Astrocyte (in vitro differentiated cells and primary cell): Measurements from ENCODE around the gene KAT2A. TPM values are rescaled to one million over a fixed set of nuclear protein-coding genes. Genes with fewer than 3 reads are reported as not detected.

Experiments
- DNase-seq: peaks from one replicate; pipeline ENCODE4 v3.0.0-alpha.2; 2010; ENCODE audit warnings: low read depth
- FAIRE-seq: peaks from 2 replicates; lab custom pipeline; 2011; peaks lifted over from hg19 to GRCh38; lab: Jason Lieb, UNC
- H2AFZ ChIP-seq: 2 replicates; pipeline ENCODE4 v1.6.0; 2012; ENCODE audit warnings: low read depth, low read length, inconsistent platforms
- H3K27ac ChIP-seq: 2 replicates; pipeline ENCODE4 v1.5.1; 2011; ENCODE audit warnings: low read depth, low read length, inconsistent platforms
- H3K27me3 ChIP-seq: 2 replicates; pipeline ENCODE4 v1.6.0; 2011; ENCODE audit warnings: low read length, inconsistent platforms; ENCODE audit not compliant: insufficient read depth
- H3K36me3 ChIP-seq: 2 replicates; pipeline ENCODE4 v1.5.1; 2011; ENCODE audit warnings: low read length, inconsistent platforms; ENCODE audit not compliant: insufficient read depth
- H3K4me1 ChIP-seq: 2 replicates; pipeline ENCODE4 v1.5.1; 2011; ENCODE audit warnings: low read length, inconsistent platforms; ENCODE audit not compliant: insufficient read depth
- H3K4me2 ChIP-seq: 2 replicates; pipeline ENCODE4 v1.6.0; 2012; ENCODE audit warnings: low read length, inconsistent platforms
- H3K4me3 ChIP-seq: 2 replicates; pipeline ENCODE4 v1.5.1; 2011; ENCODE audit warnings: low read depth, mild to moderate bottlenecking, low read length, inconsistent platforms; ENCODE audit not compliant: insufficient read depth
- H3K79me2 ChIP-seq: 2 replicates; pipeline ENCODE4 v1.6.0; 2012; ENCODE audit warnings: mild to moderate bottlenecking, low read length, inconsistent platforms; ENCODE audit not compliant: insufficient read depth
- H3K9ac ChIP-seq: 2 replicates; pipeline ENCODE4 v1.6.0; 2012; ENCODE audit warnings: mild to moderate bottlenecking, low read length, inconsistent platforms
- H3K9me3 ChIP-seq: 2 replicates; pipeline ENCODE4 v1.5.1; 2012; ENCODE audit warnings: low read depth, mild to moderate bottlenecking, low read length, inconsistent platforms; ENCODE audit not compliant: insufficient read depth
- H4K20me1 ChIP-seq: 2 replicates; pipeline ENCODE4 v1.6.0; 2012; ENCODE audit warnings: low read length, inconsistent platforms; ENCODE audit not compliant: insufficient read depth
- H3K27ac Mint-ChIP-seq: one replicate; pipeline ENCODE4 v1.8.0; 2021; ENCODE audit warnings: mild to moderate bottlenecking, mixed read lengths; ENCODE audit not compliant: unreplicated experiment
- H3K27me3 Mint-ChIP-seq: one replicate; pipeline ENCODE4 v1.8.0; 2021; ENCODE audit warnings: low read depth, mixed read lengths; ENCODE audit not compliant: unreplicated experiment
- H3K36me3 Mint-ChIP-seq: one replicate; pipeline ENCODE4 v1.8.0; 2021; ENCODE audit warnings: low read depth, mixed read lengths; ENCODE audit not compliant: unreplicated experiment
- H3K4me1 Mint-ChIP-seq: one replicate; pipeline ENCODE4 v1.8.0; 2021; ENCODE audit warnings: low read depth, mixed read lengths; ENCODE audit not compliant: unreplicated experiment
- H3K4me3 Mint-ChIP-seq: one replicate; pipeline ENCODE4 v1.8.0; 2021; ENCODE audit warnings: mild to moderate bottlenecking, moderate library complexity, mixed read lengths; ENCODE audit not compliant: unreplicated experiment
- H3K9me3 Mint-ChIP-seq: one replicate; pipeline ENCODE4 v1.8.0; 2021; ENCODE audit warnings: mild to moderate bottlenecking, mixed read lengths; ENCODE audit not compliant: unreplicated experiment
- EZH2 ChIP-seq: IDR thresholded peaks from 2 replicates; pipeline ENCODE4 v1.6.1; 2012; ENCODE audit warnings: mild to moderate bottlenecking, low read length, inconsistent platforms; ENCODE audit not compliant: insufficient read depth
- total RNA-seq: library from RNA; stranded (reverse); gene quantifications from 2 replicates; pipeline ENCODE4 v1.2.1, GENCODE V29; 2021
- TF ChIP-seq, protein P1 (sequence below): IDR thresholded peaks from 2 replicates; pipeline ENCODE4 v1.5.1; 2011; ENCODE audit warnings: low read depth, mild to moderate bottlenecking, inconsistent platforms, low read length, moderate library complexity; ENCODE audit not compliant: insufficient read depth

The KAT2A gene
- total RNA-seq, 1 donor from 2014 or later, result 23.6 TPM

GRCh38 chr17:42124256-42124655 lies 3.1 kb upstream of the KAT2A start:
- Histone ChIP-seq H3K79me2 (peaks cover 5% of the 10 kb centered on the region), H3K27ac (no peak overlapping the region), H3K4me1 (peaks cover 4% of the 10 kb centered on the region), H4K20me1 (peaks cover 18% of the 10 kb centered on the region), H3K4me3 (no peak overlapping the region), H3K4me2 (no peak overlapping the region), H2AFZ (no peak overlapping the region), H3K36me3 (peaks cover 20% of the 10 kb centered on the region), H3K9ac (no peak overlapping the region), H3K27me3 (no peaks in the 10 kb centered on the region), H3K9me3 (no peaks in the 10 kb centered on the region)
- no peaks in the 10 kb centered on the region for H3K9me3 Mint-ChIP-seq
- H3K4me1 Mint-ChIP-seq, result peaks cover 13% of the 10 kb centered on the region
- H3K36me3 Mint-ChIP-seq, result peaks cover 16% of the 10 kb centered on the region
- no peaks in the 10 kb centered on the region for H3K27me3 Mint-ChIP-seq
- no peak for DNase-seq
- FAIRE-seq, result no peak
- TF ChIP-seq, protein P1, sequence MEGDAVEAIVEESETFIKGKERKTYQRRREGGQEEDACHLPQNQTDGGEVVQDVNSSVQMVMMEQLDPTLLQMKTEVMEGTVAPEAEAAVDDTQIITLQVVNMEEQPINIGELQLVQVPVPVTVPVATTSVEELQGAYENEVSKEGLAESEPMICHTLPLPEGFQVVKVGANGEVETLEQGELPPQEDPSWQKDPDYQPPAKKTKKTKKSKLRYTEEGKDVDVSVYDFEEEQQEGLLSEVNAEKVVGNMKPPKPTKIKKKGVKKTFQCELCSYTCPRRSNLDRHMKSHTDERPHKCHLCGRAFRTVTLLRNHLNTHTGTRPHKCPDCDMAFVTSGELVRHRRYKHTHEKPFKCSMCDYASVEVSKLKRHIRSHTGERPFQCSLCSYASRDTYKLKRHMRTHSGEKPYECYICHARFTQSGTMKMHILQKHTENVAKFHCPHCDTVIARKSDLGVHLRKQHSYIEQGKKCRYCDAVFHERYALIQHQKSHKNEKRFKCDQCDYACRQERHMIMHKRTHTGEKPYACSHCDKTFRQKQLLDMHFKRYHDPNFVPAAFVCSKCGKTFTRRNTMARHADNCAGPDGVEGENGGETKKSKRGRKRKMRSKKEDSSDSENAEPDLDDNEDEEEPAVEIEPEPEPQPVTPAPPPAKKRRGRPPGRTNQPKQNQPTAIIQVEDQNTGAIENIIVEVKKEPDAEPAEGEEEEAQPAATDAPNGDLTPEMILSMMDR, result no peak
- TF ChIP-seq EZH2, result no peak
- no peak overlapping the region for H3K4me3 Mint-ChIP-seq
- no peak overlapping the region for H3K27ac Mint-ChIP-seq

DNA sequence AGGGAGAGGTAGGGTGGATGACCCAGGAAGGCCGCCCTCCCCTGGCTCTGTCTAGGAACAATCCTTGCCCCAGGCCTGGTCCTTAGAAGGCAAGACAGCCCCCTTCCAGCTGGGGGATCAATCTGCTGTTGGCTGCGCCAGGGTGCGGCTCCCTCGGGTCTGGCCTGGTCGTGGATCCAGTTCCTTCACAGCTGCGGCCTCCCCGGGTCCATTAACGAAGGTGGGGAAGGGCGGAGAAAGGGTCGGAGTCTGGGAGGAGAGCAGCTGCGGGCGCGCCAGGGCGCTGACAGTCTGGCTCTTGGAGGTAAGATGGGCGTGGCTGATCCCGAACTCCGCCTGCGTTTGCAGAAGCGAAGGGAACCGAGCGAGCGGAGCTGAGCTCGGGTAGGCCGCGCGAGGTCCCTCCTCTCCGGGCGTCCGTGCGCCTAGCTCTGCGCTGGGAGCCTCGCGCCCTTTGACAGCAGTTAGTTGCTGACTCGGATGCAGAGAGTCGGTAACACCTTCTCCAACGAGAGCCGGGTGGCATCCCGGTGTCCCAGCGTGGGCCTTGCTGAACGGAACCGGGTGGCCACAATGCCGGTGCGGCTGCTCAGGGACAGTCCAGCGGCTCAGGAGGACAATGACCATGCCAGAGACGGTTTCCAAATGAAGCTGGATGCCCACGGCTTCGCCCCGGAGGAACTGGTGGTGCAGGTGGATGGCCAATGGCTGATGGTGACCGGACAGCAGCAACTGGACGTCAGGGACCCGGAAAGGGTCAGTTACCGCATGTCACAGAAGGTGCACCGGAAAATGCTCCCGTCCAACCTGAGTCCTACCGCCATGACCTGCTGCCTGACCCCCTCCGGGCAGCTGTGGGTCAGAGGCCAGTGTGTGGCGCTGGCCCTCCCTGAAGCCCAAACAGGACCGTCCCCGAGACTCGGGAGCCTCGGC lies 1.5 kb upstream of the KAT2A start, which contains the start of gene HSPB9:
Gene HSPB9 (plus strand): TSS at position 434 of the 933 bp plus-strand sequence. CDS start 47 bp downstream, at position 481.
- Mint-ChIP-seq H3K27me3 (no peaks in the 10 kb centered on the region), H3K4me3 (peak within 1 kb of the TSS; percentile 73), H3K9me3 (no peaks in the 10 kb centered on the region), H3K27ac (peak within 1 kb of the TSS; percentile 78), H3K4me1 (peaks cover 3% of the 10 kb centered on the region), H3K36me3 (peaks cover 6% of the 10 kb centered on the region)
- H3K4me1 ChIP-seq, result peaks cover 4% of the 10 kb centered on the region
- peak within 1 kb of the TSS; percentile 79 for H3K4me2 ChIP-seq
- no peak for DNase-seq
- H3K4me3 ChIP-seq, result no peak within 1 kb of the TSS
- FAIRE-seq, result no peak
- no peak within 1 kb of the TSS for H3K27ac ChIP-seq
- H3K27me3 ChIP-seq, result no peaks in the 10 kb centered on the region
- no peaks in the 10 kb centered on the region for H3K9me3 ChIP-seq
- H3K36me3 ChIP-seq, result peaks cover 8% of the 10 kb centered on the region
- TF ChIP-seq, protein P1, result no peak
- TF ChIP-seq EZH2, result no peak
- peaks cover 10% of the 10 kb centered on the region for H4K20me1 ChIP-seq
- H2AFZ ChIP-seq, result no peak within 1 kb of the TSS
- no peaks in the 10 kb centered on the region for H3K79me2 ChIP-seq
- no peak within 1 kb of the TSS for H3K9ac ChIP-seq
